ENCODE measurements around the gene FGD5. TPM values are rescaled to one million over a fixed set of nuclear protein-coding genes. Genes with fewer than 3 reads are reported as not detected.

FGD5 gene
- total and polyA plus RNA-seq, 9 of the 15 experiments (the other 6 are each of a cell fraction or from before 2014, with no cell fraction given): 0.18 TPM; not detected in 8

- TF ChIP-seq, protein P1, sequence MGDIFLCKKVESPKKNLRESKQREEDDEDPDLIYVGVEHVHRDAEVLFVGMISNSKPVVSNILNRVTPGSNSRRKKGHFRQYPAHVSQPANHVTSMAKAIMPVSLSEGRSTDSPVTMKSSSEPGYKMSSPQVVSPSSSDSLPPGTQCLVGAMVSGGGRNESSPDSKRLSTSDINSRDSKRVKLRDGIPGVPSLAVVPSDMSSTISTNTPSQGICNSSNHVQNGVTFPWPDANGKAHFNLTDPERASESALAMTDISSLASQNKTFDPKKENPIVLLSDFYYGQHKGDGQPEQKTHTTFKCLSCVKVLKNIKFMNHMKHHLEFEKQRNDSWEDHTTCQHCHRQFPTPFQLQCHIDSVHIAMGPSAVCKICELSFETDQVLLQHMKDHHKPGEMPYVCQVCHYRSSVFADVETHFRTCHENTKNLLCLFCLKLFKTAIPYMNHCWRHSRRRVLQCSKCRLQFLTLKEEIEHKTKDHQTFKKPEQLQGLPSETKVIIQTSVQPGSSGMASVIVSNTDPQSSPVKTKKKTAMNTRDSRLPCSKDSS (IDR thresholded peaks at IDR 0.05; ENCODE audit: low read depth, partially characterized antibody): no peak
- TF ChIP-seq MBD2 (IDR thresholded peaks at IDR 0.05; ENCODE audit: borderline replicate concordance, low read depth): no peak
- TF ChIP-seq ATF2 (CRISPR knock-in tag; IDR thresholded peaks at IDR 0.05): no peak
- peak in 1 of 2 experiments; percentile 26; a peak in 1 of 4 replicates for TF ChIP-seq MAZ (CRISPR knock-in tag; conservative IDR thresholded peaks at IDR 0.05 in 1 of 2, IDR thresholded peaks at IDR 0.05 in 1 of 2)
- TF ChIP-seq SRSF9 (IDR thresholded peaks at IDR 0.05; ENCODE audit: borderline replicate concordance, low read depth, low read length): no peak
- TF ChIP-seq ETS1 (conservative IDR thresholded peaks at IDR 0.05; ENCODE audit: control insufficient read depth, low read depth, low read length): no peak
- TF ChIP-seq NR1H2 (CRISPR knock-in tag; IDR thresholded peaks at IDR 0.05): no peak
- no peak for TF ChIP-seq RB1 (IDR thresholded peaks at IDR 0.05; ENCODE audit: low read depth)
- TF ChIP-seq ZNF644 (tag; IDR thresholded peaks at IDR 0.05; ENCODE audit: low read depth): no peak
- TF ChIP-seq PATZ1 (CRISPR knock-in tag; IDR thresholded peaks at IDR 0.05; ENCODE audit: borderline replicate concordance): no peak
- TF ChIP-seq ZNF184 (CRISPR knock-in tag; IDR thresholded peaks at IDR 0.05): no peak
- peak; percentile 60; the same call in 1 of the 2 replicates for TF ChIP-seq TEAD4 (IDR thresholded peaks at IDR 0.05; ENCODE audit: low read length)
- no peak for TF ChIP-seq TEAD4 (CRISPR knock-in tag; IDR thresholded peaks at IDR 0.05; ENCODE audit: borderline replicate concordance)
- no peak for TF ChIP-seq ZBTB49 (CRISPR knock-in tag; IDR thresholded peaks at IDR 0.05; ENCODE audit: borderline replicate concordance)
- TF ChIP-seq CTBP1 (IDR thresholded peaks at IDR 0.05; ENCODE audit: borderline replicate concordance): peak; percentile 98
- TF ChIP-seq MCM3 (IDR thresholded peaks at IDR 0.05): no peak
- no peak for TF ChIP-seq GATAD2A (IDR thresholded peaks at IDR 0.05)
- TF ChIP-seq, protein P2, sequence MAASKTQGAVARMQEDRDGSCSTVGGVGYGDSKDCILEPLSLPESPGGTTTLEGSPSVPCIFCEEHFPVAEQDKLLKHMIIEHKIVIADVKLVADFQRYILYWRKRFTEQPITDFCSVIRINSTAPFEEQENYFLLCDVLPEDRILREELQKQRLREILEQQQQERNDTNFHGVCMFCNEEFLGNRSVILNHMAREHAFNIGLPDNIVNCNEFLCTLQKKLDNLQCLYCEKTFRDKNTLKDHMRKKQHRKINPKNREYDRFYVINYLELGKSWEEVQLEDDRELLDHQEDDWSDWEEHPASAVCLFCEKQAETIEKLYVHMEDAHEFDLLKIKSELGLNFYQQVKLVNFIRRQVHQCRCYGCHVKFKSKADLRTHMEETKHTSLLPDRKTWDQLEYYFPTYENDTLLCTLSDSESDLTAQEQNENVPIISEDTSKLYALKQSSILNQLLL (CRISPR knock-in tag; IDR thresholded peaks at IDR 0.05; ENCODE audit: borderline replicate concordance): no peak
- TF ChIP-seq ZNF584 (CRISPR knock-in tag; IDR thresholded peaks at IDR 0.05; ENCODE audit: low read depth): peak; percentile 53; the same call in 1 of the 2 replicates
Observed at GRCh38 chr3:14836049-14836468, 17.3 kb downstream of the FGD5 start (continued).

Measured in K562 (cell line).